Suprapubic skin (tissue), 4 donors: ENCODE measurements around the gene CCDC182. TPM values are rescaled to one million over a fixed set of nuclear protein-coding genes. Genes with fewer than 3 reads are reported as not detected.

ENCODE experiments used
- DNase-seq, 2 donors: peaks; one replicate each; pipeline ENCODE4 v3.0.0-alpha.2; 2019; ENCODE audit warnings: low spot score in 2 of 2
- H3K27ac ChIP-seq: fragments of 200-600 bp; sonication (generic); one replicate; pipeline ENCODE4 v1.5.1; 2019
- H3K27me3 ChIP-seq: fragments of 200-600 bp; sonication (generic); one replicate; pipeline ENCODE4 v1.5.1; 2019
- H3K36me3 ChIP-seq: fragments of 200-600 bp; sonication (generic); one replicate; pipeline ENCODE4 v1.5.1; 2019
- H3K4me1 ChIP-seq: fragments of 200-600 bp; sonication (generic); one replicate; pipeline ENCODE4 v1.5.1; 2019
- H3K4me3 ChIP-seq: fragments of 200-600 bp; sonication (generic); one replicate; pipeline ENCODE4 v1.5.1; 2019; ENCODE audit warnings: mild to moderate bottlenecking
- H3K9me3 ChIP-seq: fragments of 200-600 bp; sonication (generic); one replicate; pipeline ENCODE4 v1.5.1; 2019
- EP300 ChIP-seq: sonication (generic); formaldehyde crosslinking; IDR thresholded peaks from one replicate; pipeline ENCODE4 v1.6.1; 2017; ENCODE audit warnings: antibody characterized with exemption
- POLR2A ChIP-seq, 2 donors: fragments of 450-650 bp; IDR thresholded peaks; one replicate each; pipeline ENCODE4 v1.6.1; 2017; ENCODE audit warnings: antibody characterized with exemption in 2 of 2, mild to moderate bottlenecking in 2 of 2, moderate library complexity in 2 of 2
- POLR2AphosphoS5 ChIP-seq, 3 donors: sonication (generic); formaldehyde crosslinking; IDR thresholded peaks; one replicate each; pipeline ENCODE4 v1.6.1; 2017; ENCODE audit warnings: antibody characterized with exemption in 3 of 3
- WGBS: methylation state at CpG from one replicate; pipeline ENCODE4 v1.1.5; 2018; 5-methylcytosine and 5-hydroxymethylcytosine counted together
- total RNA-seq, 4 donors: library from RNA; depleted of rRNA; stranded (reverse); fragments of >200 nt; gene quantifications; one replicate each; pipeline ENCODE4 v1.1.0, GENCODE V29; 2016
- TF ChIP-seq, protein P1 (sequence below), 2 donors: fragments of 200-600 bp in 1 of 2; fragments of 450-650 bp in 1 of 2; sonication (generic) in 1 of 2; IDR thresholded peaks; one replicate each; pipeline ENCODE4 v1.5.1; 2016 to 2019; ENCODE audit warnings: antibody characterized with exemption in 2 of 2, mild to moderate bottlenecking in 1 of 2, moderate library complexity in 1 of 2

CCDC182 gene
- not detected for total RNA-seq

GRCh38 chr17:57745242-57745641, at the start of gene CCDC182:
TSS of gene CCDC182 (minus strand) at chr17:57745299. CDS start at chr17:57745272, 27 bp downstream.
- TF ChIP-seq POLR2A (IDR thresholded peaks at IDR 0.05) (no peak), POLR2AphosphoS5 (IDR thresholded peaks at IDR 0.05) (no peak), EP300 (no peak)
- TF ChIP-seq, protein P1, sequence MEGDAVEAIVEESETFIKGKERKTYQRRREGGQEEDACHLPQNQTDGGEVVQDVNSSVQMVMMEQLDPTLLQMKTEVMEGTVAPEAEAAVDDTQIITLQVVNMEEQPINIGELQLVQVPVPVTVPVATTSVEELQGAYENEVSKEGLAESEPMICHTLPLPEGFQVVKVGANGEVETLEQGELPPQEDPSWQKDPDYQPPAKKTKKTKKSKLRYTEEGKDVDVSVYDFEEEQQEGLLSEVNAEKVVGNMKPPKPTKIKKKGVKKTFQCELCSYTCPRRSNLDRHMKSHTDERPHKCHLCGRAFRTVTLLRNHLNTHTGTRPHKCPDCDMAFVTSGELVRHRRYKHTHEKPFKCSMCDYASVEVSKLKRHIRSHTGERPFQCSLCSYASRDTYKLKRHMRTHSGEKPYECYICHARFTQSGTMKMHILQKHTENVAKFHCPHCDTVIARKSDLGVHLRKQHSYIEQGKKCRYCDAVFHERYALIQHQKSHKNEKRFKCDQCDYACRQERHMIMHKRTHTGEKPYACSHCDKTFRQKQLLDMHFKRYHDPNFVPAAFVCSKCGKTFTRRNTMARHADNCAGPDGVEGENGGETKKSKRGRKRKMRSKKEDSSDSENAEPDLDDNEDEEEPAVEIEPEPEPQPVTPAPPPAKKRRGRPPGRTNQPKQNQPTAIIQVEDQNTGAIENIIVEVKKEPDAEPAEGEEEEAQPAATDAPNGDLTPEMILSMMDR (IDR thresholded peaks at IDR 0.05) = no peak
- Histone ChIP-seq H3K36me3 (no peaks in the 10 kb centered on the region), H3K27me3 (peaks cover 29% of the 10 kb centered on the region), H3K4me3 (no peak within 1 kb of the TSS), H3K27ac (no peak within 1 kb of the TSS), H3K9me3 (no peaks in the 10 kb centered on the region), H3K4me1 (no peaks in the 10 kb centered on the region)
- DNase-seq = no peak
- WGBS = 76% methylated on average over 4 of the region's 4 CpGs

GRCh38 chr17:57794841-57795240, 49.7 kb upstream of the CCDC182 start:
- DNase-seq = no peak
- Histone ChIP-seq H3K27ac (no peak overlapping the region), H3K9me3 (no peaks in the 10 kb centered on the region), H3K4me1 (no peaks in the 10 kb centered on the region), H3K36me3 (no peaks in the 10 kb centered on the region), H3K27me3 (peaks cover 5% of the 10 kb centered on the region), H3K4me3 (no peak overlapping the region)
- WGBS = 46% methylated on average over 2 of the region's 2 CpGs
- TF ChIP-seq POLR2A (IDR thresholded peaks at IDR 0.05) (no peak), POLR2AphosphoS5 (IDR thresholded peaks at IDR 0.05) (no peak), EP300 (no peak)
- TF ChIP-seq, protein P1 (IDR thresholded peaks at IDR 0.05) = no peak

DNA sequence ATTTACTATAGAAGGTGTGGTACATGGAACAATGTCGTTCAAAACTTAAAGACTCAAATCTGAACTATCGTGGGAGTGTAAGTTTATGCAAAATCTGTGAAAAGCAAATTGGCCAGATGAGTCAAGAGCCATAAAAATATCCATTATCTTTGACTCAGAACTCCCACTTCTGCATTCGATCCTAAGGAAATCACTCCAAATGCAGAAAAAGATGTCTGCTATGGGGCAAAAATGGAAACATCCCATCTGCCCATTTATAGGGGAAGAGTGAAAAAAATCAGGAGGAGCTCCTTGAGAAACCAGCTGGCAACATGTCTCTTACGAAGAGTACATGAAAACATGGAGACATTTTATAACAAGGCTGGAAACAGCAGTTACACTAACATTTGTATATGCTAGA, 43.6 kb upstream of the CCDC182 start:
- TF ChIP-seq POLR2A (IDR thresholded peaks at IDR 0.05) (no peak), POLR2AphosphoS5 (IDR thresholded peaks at IDR 0.05) (no peak), EP300 (no peak)
- TF ChIP-seq, protein P1 (IDR thresholded peaks at IDR 0.05) = no peak
- Histone ChIP-seq H3K4me3 (no peak overlapping the region), H3K9me3 (no peaks in the 10 kb centered on the region), H3K27me3 (peaks cover 30% of the 10 kb centered on the region), H3K36me3 (no peaks in the 10 kb centered on the region), H3K4me1 (no peaks in the 10 kb centered on the region), H3K27ac (no peak overlapping the region)
- WGBS = 77% methylated on average over 4 of the region's 4 CpGs
- no peak for DNase-seq

GRCh38 chr17:57785022-57785421, 39.9 kb upstream of the CCDC182 start:
- no peak for DNase-seq
- Histone ChIP-seq H3K27ac (no peak overlapping the region), H3K4me3 (no peak overlapping the region), H3K9me3 (no peaks in the 10 kb centered on the region), H3K36me3 (no peaks in the 10 kb centered on the region), H3K4me1 (peaks cover 11% of the 10 kb centered on the region), H3K27me3 (peaks cover 46% of the 10 kb centered on the region)
- WGBS = 72% methylated on average over 7 of the region's 7 CpGs
- TF ChIP-seq EP300 = no peak
- TF ChIP-seq, protein P1 (IDR thresholded peaks at IDR 0.05) = no peak
- TF ChIP-seq POLR2AphosphoS5 (IDR thresholded peaks at IDR 0.05) = no peak
- no peak for TF ChIP-seq POLR2A (IDR thresholded peaks at IDR 0.05)

DNA sequence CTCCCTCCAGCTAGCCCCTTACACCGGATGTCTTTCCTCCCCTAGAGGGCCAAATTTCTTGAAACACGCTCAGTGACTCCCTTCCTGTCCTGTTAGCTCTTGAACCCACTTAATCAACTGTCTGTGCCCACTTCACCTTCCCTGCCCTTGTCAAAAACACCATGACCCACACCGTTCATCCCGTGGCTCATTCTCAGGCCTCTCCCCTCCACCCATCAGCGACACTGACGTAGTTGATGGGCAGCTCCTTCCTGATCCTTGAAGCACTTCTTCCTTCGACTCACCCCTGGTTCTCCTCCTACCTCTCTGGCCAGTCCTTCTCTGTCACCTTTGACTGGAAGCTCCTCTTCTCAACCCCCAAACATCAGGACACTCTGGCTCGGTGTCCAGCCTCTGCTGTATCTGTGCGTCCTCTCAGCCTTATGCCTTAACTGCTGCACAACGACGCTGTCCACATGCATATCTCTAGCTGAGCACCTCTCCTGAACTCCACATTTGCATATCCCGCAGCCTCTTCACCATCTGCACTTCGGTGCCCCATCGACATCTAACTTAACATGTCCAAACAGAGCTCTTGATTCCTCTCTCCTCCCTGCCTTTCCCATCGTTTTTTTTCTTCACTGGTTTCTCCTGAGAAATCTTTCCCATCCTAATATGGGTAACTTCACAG, 39.3 kb upstream of the CCDC182 start:
- 56% methylated on average over 15 of the region's 15 CpGs for WGBS
- Histone ChIP-seq H3K4me3 (no peak overlapping the region), H3K27ac (no peak overlapping the region), H3K4me1 (peaks cover 11% of the 10 kb centered on the region), H3K36me3 (no peaks in the 10 kb centered on the region), H3K27me3 (peaks cover 40% of the 10 kb centered on the region), H3K9me3 (no peaks in the 10 kb centered on the region)
- no peak for TF ChIP-seq POLR2A (IDR thresholded peaks at IDR 0.05)
- no peak for TF ChIP-seq EP300
- TF ChIP-seq POLR2AphosphoS5 (IDR thresholded peaks at IDR 0.05) = no peak
- TF ChIP-seq, protein P1 (IDR thresholded peaks at IDR 0.05) = no peak
- DNase-seq = no peak
